ENCODE results near the gene ZBTB7C.

DNA sequence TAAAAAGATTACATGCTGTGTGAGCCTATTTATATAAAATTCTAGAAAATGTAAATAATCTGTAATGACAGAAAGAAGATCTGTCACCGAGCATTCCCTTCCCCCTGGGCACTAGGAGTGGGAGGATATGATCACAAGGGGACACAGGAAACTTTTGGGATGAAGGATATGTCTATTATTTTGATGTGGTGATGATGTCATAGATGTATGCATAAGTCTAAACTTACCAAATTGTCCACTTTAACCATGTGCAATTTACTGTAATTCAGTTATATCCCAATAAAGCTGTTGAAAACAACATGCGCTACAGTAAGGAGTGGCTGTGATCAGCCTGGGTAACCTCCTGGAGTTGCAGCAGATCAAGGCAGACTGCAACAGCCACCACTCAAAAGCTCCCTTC is 148.9 kb downstream of the ZBTB7C start:
- TF ChIP-seq ZNF24 (IDR thresholded peaks at IDR 0.05) = no peak
- TF ChIP-seq SMAD5 (IDR thresholded peaks at IDR 0.05; ENCODE audit: low read depth) = no peak
- TF ChIP-seq, protein P1, sequence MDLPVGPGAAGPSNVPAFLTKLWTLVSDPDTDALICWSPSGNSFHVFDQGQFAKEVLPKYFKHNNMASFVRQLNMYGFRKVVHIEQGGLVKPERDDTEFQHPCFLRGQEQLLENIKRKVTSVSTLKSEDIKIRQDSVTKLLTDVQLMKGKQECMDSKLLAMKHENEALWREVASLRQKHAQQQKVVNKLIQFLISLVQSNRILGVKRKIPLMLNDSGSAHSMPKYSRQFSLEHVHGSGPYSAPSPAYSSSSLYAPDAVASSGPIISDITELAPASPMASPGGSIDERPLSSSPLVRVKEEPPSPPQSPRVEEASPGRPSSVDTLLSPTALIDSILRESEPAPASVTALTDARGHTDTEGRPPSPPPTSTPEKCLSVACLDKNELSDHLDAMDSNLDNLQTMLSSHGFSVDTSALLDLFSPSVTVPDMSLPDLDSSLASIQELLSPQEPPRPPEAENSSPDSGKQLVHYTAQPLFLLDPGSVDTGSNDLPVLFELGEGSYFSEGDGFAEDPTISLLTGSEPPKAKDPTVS (IDR thresholded peaks at IDR 0.05; ENCODE audit: low read depth, low read length) = no peak
- TF ChIP-seq, protein P2, sequence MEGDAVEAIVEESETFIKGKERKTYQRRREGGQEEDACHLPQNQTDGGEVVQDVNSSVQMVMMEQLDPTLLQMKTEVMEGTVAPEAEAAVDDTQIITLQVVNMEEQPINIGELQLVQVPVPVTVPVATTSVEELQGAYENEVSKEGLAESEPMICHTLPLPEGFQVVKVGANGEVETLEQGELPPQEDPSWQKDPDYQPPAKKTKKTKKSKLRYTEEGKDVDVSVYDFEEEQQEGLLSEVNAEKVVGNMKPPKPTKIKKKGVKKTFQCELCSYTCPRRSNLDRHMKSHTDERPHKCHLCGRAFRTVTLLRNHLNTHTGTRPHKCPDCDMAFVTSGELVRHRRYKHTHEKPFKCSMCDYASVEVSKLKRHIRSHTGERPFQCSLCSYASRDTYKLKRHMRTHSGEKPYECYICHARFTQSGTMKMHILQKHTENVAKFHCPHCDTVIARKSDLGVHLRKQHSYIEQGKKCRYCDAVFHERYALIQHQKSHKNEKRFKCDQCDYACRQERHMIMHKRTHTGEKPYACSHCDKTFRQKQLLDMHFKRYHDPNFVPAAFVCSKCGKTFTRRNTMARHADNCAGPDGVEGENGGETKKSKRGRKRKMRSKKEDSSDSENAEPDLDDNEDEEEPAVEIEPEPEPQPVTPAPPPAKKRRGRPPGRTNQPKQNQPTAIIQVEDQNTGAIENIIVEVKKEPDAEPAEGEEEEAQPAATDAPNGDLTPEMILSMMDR (IDR thresholded peaks at IDR 0.05 in 2 of 3, conservative IDR thresholded peaks at IDR 0.05 in 1 of 3; ENCODE audit: control insufficient read depth in 2 of 3, extremely low read depth in 1 of 3, insufficient read depth in 1 of 3, low read depth in 3 of 3, low read length in 3 of 3) = no peak
- no peak for TF ChIP-seq EP300 (IDR thresholded peaks at IDR 0.05; ENCODE audit: borderline replicate concordance in 1 of 2, control insufficient read depth in 1 of 2, low read depth in 2 of 2, low read length in 2 of 2)
- no peak for TF ChIP-seq BMI1 (IDR thresholded peaks at IDR 0.05; ENCODE audit: borderline replicate concordance)
- no peak for TF ChIP-seq NFIC (IDR thresholded peaks at IDR 0.05; ENCODE audit: low read depth, low read length)
- no peak for TF ChIP-seq EZH2 (IDR thresholded peaks at IDR 0.05; ENCODE audit: borderline replicate concordance, control insufficient read depth, low read depth, low read length)
- TF ChIP-seq CHD4 (IDR thresholded peaks at IDR 0.05) = no peak

Data from GM12878 (cell line).